ENCODE measurements around the gene KCNJ6. TPM values are rescaled to one million over a fixed set of nuclear protein-coding genes. Genes with fewer than 3 reads are reported as not detected.

Gene KCNJ6
- total RNA-seq, 2 experiments from 2014 or later = not detected

DNA sequence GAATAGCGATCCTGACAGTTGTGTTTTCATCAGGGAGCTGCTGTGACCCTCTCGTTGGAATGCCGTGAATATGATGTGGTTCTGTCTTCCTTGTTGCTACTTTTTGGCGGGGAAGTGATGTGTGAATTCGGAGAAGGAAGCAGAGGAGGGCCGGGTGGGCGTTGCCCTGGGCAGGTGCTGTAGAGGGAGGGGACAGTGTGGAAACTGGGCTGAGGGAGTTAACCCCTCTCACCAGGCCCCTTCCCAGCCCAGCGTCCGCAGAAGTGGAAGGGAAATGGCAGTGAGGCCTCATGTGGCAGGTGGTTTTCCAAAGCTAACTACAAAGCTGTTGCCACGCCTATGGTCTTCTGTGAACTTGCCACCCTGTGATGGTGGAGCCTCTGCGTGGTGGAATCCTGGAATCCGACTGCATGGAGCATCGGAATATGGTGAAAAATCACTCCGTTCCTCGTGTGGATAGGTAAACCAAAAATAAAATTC lies 321.7 kb downstream of the KCNJ6 start:
- TF ChIP-seq, protein P1, sequence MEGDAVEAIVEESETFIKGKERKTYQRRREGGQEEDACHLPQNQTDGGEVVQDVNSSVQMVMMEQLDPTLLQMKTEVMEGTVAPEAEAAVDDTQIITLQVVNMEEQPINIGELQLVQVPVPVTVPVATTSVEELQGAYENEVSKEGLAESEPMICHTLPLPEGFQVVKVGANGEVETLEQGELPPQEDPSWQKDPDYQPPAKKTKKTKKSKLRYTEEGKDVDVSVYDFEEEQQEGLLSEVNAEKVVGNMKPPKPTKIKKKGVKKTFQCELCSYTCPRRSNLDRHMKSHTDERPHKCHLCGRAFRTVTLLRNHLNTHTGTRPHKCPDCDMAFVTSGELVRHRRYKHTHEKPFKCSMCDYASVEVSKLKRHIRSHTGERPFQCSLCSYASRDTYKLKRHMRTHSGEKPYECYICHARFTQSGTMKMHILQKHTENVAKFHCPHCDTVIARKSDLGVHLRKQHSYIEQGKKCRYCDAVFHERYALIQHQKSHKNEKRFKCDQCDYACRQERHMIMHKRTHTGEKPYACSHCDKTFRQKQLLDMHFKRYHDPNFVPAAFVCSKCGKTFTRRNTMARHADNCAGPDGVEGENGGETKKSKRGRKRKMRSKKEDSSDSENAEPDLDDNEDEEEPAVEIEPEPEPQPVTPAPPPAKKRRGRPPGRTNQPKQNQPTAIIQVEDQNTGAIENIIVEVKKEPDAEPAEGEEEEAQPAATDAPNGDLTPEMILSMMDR (conservative IDR thresholded peaks at IDR 0.05; ENCODE audit: low read length) = no peak
- no peak for TF ChIP-seq EZH2phosphoT487 (IDR thresholded peaks at IDR 0.05; ENCODE audit: borderline replicate concordance, low read depth, low read length)
- no peaks in the 10 kb centered on the region for H3K36me3 ChIP-seq (ENCODE audit: insufficient read depth, low read length)
- ChIA-PET CTCF (ENCODE audit: unreplicated experiment) (no interaction called here), POLR2A (no interaction called here)
- H3K4me1 ChIP-seq (ENCODE audit: insufficient read depth, low read length, poor library complexity, severe bottlenecking) = peaks cover 3% of the 10 kb centered on the region
- no peak overlapping the region for H2AFZ ChIP-seq (ENCODE audit: low read length)
- H3K79me2 ChIP-seq (ENCODE audit: insufficient read depth, low read depth, low read length) = no peaks in the 10 kb centered on the region
- intact Hi-C loops (cut with micrococcal nuclease; ENCODE audit: unreplicated experiment) = no loop called here
- BruUV-seq (replicated peaks) = no TSS peak
- H3K4me3 ChIP-seq (ENCODE audit: low read depth, low read length, poor library complexity, severe bottlenecking) = no peak overlapping the region
- H3K9me2 ChIP-seq (ENCODE audit: insufficient read depth, low read length) = no peaks in the 10 kb centered on the region
- no peaks in the 10 kb centered on the region for H4K20me1 ChIP-seq (ENCODE audit: insufficient read depth, low read length)
- no peak for DNase-seq (ENCODE audit: low spot score)
- no peaks in the 10 kb centered on the region for H3K9me3 ChIP-seq (ENCODE audit: low read length)
- H3K4me2 ChIP-seq (ENCODE audit: low read length) = no peak overlapping the region
- H3K27ac ChIP-seq (ENCODE audit: low read depth, low read length, poor library complexity, severe bottlenecking) = no peak overlapping the region

DNA sequence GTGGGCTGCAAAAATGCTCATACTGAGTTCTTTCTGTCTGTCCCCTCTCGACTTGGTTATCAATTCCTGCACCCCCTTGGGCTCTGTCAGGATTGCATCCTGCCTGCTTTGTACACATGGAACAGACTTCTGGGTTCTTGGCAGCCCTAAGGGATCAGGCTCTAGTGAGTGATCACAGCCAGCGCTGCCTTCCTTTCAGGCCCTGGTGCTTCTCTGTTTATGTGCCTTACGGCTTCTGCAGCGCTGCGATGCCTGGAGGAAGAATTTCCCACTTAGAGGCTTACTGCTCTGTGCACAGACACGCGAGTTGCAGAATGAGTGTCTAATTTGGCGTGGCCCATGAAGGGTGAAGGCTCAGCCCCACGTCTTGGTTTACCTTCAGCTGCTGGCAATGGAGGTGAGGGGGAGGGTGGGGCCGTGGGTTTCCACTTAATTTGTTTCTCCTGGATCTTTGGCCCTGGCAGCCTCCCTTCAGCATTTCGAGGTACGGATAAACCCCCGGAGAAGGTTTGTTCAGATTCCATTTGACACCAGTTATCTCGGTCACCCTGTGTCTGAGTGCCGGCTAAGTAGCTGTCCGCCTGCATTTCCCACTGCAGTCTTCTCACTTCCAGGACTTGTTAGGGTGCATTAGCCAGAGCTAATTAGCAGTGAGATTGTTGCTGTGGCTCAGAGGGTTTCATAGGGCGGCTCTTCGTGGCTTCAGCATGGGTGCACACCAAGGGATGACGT lies 322.4 kb downstream of the KCNJ6 start:
- intact Hi-C loops (cut with micrococcal nuclease; ENCODE audit: unreplicated experiment) = no loop called here
- no peaks in the 10 kb centered on the region for H3K9me2 ChIP-seq (ENCODE audit: insufficient read depth, low read length)
- no peak overlapping the region for H3K27ac ChIP-seq (ENCODE audit: low read depth, low read length, poor library complexity, severe bottlenecking)
- H3K4me1 ChIP-seq (ENCODE audit: insufficient read depth, low read length, poor library complexity, severe bottlenecking) = peaks cover 3% of the 10 kb centered on the region
- H4K20me1 ChIP-seq (ENCODE audit: insufficient read depth, low read length) = no peaks in the 10 kb centered on the region
- H3K4me3 ChIP-seq (ENCODE audit: low read depth, low read length, poor library complexity, severe bottlenecking) = no peak overlapping the region
- no peaks in the 10 kb centered on the region for H3K36me3 ChIP-seq (ENCODE audit: insufficient read depth, low read length)
- H3K9me3 ChIP-seq (ENCODE audit: low read length) = no peaks in the 10 kb centered on the region
- no peak overlapping the region for H3K4me2 ChIP-seq (ENCODE audit: low read length)
- H2AFZ ChIP-seq (ENCODE audit: low read length) = no peak overlapping the region
- TF ChIP-seq EZH2phosphoT487 (IDR thresholded peaks at IDR 0.05; ENCODE audit: borderline replicate concordance, low read depth, low read length) = no peak
- TF ChIP-seq, protein P1 (conservative IDR thresholded peaks at IDR 0.05; ENCODE audit: low read length) = no peak
- BruUV-seq (replicated peaks) = no TSS peak
- H3K79me2 ChIP-seq (ENCODE audit: insufficient read depth, low read depth, low read length) = no peaks in the 10 kb centered on the region
- ChIA-PET CTCF (ENCODE audit: unreplicated experiment) (interaction anchor here (0.6 kb wide), 1 partner anchor 341 kb away, joined by 3 read pairs; no protein-coding TSS in a partner anchor), POLR2A (no interaction called here)
- no peak for DNase-seq (ENCODE audit: low spot score)

DNA sequence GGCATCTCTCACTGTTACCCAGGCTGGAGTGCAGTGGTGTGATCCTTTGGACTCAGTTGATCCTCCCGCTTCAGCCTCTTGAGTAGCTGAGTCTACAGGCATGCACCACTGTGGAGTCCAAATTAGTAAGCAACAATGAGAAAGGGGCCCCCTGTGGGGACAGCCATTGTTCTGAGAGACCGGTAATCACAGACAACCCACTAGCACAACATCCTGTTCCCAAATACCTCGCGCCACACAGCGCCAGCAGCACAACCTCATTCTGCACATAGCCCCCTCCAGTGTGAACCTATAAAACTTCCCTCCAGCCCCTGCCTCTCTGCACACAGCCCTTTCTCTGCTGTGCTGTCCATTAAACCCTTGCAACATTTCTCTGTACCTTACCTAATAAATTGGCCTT lies 323.2 kb downstream of the KCNJ6 start:
- BruUV-seq (replicated peaks) = no TSS peak
- peak; percentile 6 for DNase-seq (ENCODE audit: low spot score)

More for the DNA sequence above, 323.2 kb downstream of the KCNJ6 start:
- Histone ChIP-seq H2AFZ (ENCODE audit: low read length) (peak overlapping the region; percentile 36; the same call in 1 of the 2 replicates), H3K9me2 (ENCODE audit: insufficient read depth, low read length) (no peaks in the 10 kb centered on the region), H3K4me3 (ENCODE audit: low read depth, low read length, poor library complexity, severe bottlenecking) (no peak overlapping the region), H3K27ac (ENCODE audit: low read depth, low read length, poor library complexity, severe bottlenecking) (no peak overlapping the region), H3K9me3 (ENCODE audit: low read length) (no peaks in the 10 kb centered on the region), H3K79me2 (ENCODE audit: insufficient read depth, low read depth, low read length) (no peaks in the 10 kb centered on the region), H3K4me2 (ENCODE audit: low read length) (0 out of 2 replicates have a peak overlapping the region, but pooled peaks have one; percentile 5), H4K20me1 (ENCODE audit: insufficient read depth, low read length) (no peaks in the 10 kb centered on the region), H3K36me3 (ENCODE audit: insufficient read depth, low read length) (no peaks in the 10 kb centered on the region), H3K4me1 (ENCODE audit: insufficient read depth, low read length, poor library complexity, severe bottlenecking) (peaks cover 3% of the 10 kb centered on the region)
- intact Hi-C loops (cut with micrococcal nuclease; ENCODE audit: unreplicated experiment) = no loop called here
- CTCF ChIA-PET (ENCODE audit: unreplicated experiment) = no interaction called here
- POLR2A ChIA-PET = no interaction called here
- TF ChIP-seq, protein P1 (conservative IDR thresholded peaks at IDR 0.05; ENCODE audit: low read length) = no peak
- TF ChIP-seq EZH2phosphoT487 (IDR thresholded peaks at IDR 0.05; ENCODE audit: borderline replicate concordance, low read depth, low read length) = no peak
